LNCaP clone FGC (cell line): ENCODE results near the gene HOXB8.

Experiments used
- DNase-seq: peaks from one replicate; pipeline ENCODE4 v3.0.0-alpha.2; 2011; ENCODE audit warnings: low read depth
- H3K4me3 ChIP-seq: 2 replicates; pipeline ENCODE4 v1.5.1; 2011; ENCODE audit warnings: mild to moderate bottlenecking, low read depth, low read length, control low read depth
- TF ChIP-seq, protein P1 (sequence below): IDR thresholded peaks from 2 replicates; pipeline ENCODE4 v1.5.1; 2012; ENCODE audit warnings: mild to moderate bottlenecking; ENCODE audit not compliant: control insufficient read depth, insufficient read depth; ENCODE audit errors: extremely low read depth

HOXB8 gene

GRCh38 chr17:48577330-48577945, 37.7 kb downstream of the HOXB8 start:
- H3K4me3 ChIP-seq, result no peak overlapping the region
- DNase-seq, result no peak
- TF ChIP-seq, protein P1, sequence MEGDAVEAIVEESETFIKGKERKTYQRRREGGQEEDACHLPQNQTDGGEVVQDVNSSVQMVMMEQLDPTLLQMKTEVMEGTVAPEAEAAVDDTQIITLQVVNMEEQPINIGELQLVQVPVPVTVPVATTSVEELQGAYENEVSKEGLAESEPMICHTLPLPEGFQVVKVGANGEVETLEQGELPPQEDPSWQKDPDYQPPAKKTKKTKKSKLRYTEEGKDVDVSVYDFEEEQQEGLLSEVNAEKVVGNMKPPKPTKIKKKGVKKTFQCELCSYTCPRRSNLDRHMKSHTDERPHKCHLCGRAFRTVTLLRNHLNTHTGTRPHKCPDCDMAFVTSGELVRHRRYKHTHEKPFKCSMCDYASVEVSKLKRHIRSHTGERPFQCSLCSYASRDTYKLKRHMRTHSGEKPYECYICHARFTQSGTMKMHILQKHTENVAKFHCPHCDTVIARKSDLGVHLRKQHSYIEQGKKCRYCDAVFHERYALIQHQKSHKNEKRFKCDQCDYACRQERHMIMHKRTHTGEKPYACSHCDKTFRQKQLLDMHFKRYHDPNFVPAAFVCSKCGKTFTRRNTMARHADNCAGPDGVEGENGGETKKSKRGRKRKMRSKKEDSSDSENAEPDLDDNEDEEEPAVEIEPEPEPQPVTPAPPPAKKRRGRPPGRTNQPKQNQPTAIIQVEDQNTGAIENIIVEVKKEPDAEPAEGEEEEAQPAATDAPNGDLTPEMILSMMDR, result no peak

DNA sequence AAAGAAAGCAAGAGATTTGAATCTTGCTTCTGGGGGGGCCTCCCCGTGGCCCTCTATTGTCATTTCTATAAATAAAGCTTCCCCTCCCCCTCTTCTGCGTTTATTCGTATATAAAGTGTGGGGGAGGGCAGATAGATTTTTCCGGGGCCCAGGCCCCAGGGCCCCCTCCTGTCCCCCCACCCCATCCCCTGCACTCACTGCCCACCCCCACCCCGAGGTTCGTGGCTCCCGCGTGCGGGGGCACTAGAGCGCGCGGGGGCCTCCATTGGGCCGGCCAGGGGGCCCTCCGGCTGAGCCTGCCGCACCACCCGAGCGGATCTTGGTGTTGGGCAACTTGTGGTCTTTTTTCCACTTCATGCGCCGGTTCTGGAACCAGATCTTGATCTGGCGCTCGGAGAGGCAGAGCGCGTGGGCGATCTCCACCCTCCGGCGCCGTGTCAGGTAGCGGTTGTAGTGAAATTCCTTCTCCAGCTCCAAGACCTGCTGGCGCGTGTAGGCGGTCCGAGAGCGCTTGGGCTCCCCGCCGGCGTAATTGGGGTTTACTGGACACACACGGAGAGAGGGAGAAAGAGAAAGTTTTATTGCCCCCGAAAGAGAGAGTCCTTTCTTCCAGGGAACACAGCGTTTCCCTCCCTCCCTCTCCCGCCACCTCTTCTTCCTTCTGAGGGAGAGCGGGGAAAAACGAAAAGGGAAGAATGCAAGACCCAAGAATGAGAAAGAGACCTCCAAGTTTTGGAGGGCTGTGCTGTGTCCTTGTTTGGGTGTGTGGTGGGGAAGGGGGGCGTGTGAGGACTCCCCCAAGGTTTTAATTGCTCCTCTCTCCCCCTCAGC, 38.4 kb downstream of the HOXB8 start:
- TF ChIP-seq, protein P1, result no peak
- no peak overlapping the region for H3K4me3 ChIP-seq
- DNase-seq, result no peak

DNA sequence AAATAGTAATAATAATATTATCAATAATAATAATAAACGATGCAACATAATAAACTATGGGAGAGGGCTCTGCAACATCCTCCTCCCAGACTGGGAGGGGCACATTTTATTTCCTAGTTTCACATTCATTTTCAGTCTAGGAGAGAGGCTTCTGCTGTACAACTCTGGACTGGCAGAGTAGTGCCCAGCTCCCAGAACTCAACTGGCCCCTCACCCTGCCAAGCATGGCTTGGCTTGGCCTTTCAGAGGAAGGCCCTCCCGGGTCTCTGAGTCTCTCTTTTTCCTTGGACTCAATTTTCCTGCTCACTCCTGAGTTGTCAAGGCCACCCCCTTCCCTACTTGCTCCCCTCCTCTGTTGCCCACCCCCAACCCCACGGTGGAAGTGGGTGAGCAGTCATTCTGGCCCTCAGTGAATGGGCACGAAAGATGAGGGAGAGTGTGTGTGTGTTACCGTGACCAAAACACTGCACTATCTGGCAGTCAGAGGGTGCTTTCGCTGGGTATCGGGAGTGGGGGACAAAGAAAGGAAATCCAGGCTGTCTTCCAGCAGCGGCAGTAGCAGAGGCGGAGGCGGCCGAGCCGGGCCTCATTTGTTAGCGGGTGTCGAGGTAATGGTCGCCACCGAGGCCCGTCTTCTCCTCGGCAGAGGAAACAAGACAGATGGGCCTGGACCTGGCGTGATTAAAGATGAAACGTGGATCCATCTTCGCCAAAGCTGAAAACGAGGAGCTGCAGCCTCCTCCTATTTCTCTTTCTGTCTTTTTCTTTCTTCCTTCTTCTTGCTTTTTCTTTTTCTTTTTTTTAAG, 39.2 kb downstream of the HOXB8 start:
- no peak overlapping the region for H3K4me3 ChIP-seq
- no peak for DNase-seq
- TF ChIP-seq, protein P1, result no peak

GRCh38 chr17:48575066-48575582, 40.0 kb downstream of the HOXB8 start:
- DNase-seq, result no peak
- H3K4me3 ChIP-seq, result no peak overlapping the region
- TF ChIP-seq, protein P1, result no peak

DNA sequence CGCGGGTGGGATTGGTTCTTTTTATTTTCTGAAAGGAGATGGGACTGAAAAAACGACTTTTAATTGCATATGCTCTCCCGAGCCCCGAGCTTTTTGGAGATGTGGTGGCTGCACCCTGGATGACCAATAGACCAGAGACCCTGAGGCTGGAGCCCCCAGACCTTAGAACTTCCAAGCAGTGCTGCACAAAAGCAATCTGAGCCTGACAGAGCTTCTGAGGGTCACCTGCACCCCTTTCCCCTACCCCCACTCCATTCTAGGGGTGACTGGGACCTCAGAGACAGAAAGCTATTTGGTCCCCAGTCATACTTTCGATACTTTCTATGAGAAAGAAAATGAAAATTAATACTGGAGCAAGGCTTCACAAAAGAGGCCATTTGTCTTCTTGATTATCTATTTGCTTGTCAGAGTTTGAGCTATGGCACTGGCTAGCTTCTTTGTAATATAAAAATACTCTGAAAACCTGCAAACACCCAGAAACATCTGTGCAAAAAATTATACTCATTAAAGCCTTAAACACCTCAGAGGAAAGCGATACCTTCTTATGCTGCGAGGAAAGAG, 40.5 kb downstream of the HOXB8 start:
- no peak overlapping the region for H3K4me3 ChIP-seq
- TF ChIP-seq, protein P1, result no peak
- no peak for DNase-seq

- TF ChIP-seq, protein P1, result no peak
- no peak for DNase-seq
- no peak overlapping the region for H3K4me3 ChIP-seq
These were observed 43.2 kb downstream of the HOXB8 start for GRCh38 chr17:48571826-48572417.
